Measurements from ENCODE around the gene SP140L.

SP140L gene

GRCh38 chr2:230346921-230347533 is 20.0 kb downstream of the SP140L start:
- no peak overlapping the region for H3K4me3 ChIP-seq
- peak overlapping the region in 5 of 11 experiments; percentile 13 to 75 (median 57); a peak in 7 of 22 replicates for H3K4me2 ChIP-seq
- no peaks in the 10 kb centered on the region for H3K27me3 ChIP-seq
- peaks cover 5 to 21% (median 8%) of the 10 kb centered on the region in 10 experiments; a peak in 14 of 20 replicates for H3K4me1 ChIP-seq
- H3K36me3 ChIP-seq, result peaks cover 32 to 78% (median 57%) of the 10 kb centered on the region in 11 experiments
- TF ChIP-seq Cebpa-rat (IDR thresholded peaks at IDR 0.05), result no peak
- peaks cover 45 to 63% (median 57%) of the 10 kb centered on the region in 11 experiments for H3K9me3 ChIP-seq (replicated peaks in 1 of 11)
- no peak overlapping the region; a peak in 1 of 22 replicates for H3K27ac ChIP-seq
- H4K20me1 ChIP-seq, result peaks cover 0 to 13% (median 0%) of the 10 kb centered on the region in 11 experiments; a peak in 5 of 22 replicates
- no peak overlapping the region for H3K9ac ChIP-seq

DNA sequence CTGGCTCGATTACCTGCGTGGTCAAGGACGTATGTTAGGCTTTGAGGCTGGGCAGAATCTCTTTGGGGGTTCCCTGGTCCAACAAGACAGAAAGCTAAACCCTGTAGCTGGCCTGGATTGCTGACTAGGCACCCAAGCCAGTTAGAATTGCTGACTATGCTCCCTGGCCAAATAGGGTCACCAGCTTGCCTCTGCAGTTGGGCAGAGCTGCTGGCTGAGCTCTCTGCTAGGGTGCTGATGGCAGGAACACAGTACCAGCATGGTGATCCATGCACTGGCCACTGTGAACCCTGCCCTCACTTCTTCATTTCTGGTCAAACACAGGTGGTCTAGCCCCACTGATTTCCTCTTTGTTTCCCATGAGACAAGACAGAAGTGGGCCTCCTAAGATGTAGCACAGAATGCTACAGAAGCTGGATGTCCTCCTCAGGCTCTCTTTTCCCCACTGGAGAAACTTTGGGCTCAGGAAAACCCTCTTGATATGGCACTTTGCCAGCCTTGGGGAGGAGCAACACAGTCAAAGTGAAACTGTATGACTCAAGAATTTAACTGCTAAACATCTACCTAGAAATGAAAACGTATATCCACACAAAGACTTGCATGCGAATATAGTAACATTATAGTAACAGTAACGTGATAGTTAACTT is 20.8 kb downstream of the SP140L start:
- peak overlapping the region in 1 of 11 experiments; percentile 1; a peak in 2 of 22 replicates for H3K27ac ChIP-seq
- peaks cover 34 to 71% (median 52%) of the 10 kb centered on the region in 11 experiments for H3K36me3 ChIP-seq
- H3K9me3 ChIP-seq (replicated peaks in 1 of 11), result peaks cover 43 to 57% (median 51%) of the 10 kb centered on the region in 11 experiments
- peaks cover 0 to 13% (median 0%) of the 10 kb centered on the region in 11 experiments; a peak in 5 of 22 replicates for H4K20me1 ChIP-seq
- H3K9ac ChIP-seq, result no peak overlapping the region
- no peak for TF ChIP-seq Cebpa-rat (IDR thresholded peaks at IDR 0.05)
- peak overlapping the region in 8 of 11 experiments; percentile 12 to 75 (median 34); a peak in 11 of 22 replicates for H3K4me2 ChIP-seq
- peaks cover 5 to 21% (median 8%) of the 10 kb centered on the region in 10 experiments; a peak in 14 of 20 replicates for H3K4me1 ChIP-seq
- H3K27me3 ChIP-seq, result no peaks in the 10 kb centered on the region
- H3K4me3 ChIP-seq, result no peak overlapping the region

DNA sequence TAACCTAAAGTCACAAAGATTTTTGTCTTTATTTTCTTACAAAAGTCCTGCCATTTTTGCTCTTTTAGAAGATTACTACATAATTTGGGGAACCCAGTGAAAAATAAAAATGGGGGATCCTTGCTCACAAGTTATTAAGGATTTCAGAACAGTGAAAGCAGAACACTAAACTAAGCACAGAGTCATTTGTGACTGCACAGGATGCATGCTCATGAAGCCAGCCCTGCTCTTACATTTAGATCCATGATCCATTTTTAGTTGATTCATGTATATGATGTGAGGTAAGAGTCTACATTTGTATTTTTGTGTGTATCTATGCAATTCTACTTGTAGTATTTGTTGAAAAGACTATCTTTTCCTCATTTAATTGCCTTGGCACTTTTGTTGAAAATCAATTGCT is 21.8 kb downstream of the SP140L start:
- Histone ChIP-seq H3K27ac (no peak overlapping the region), H3K4me2 (no peak overlapping the region), H3K4me3 (no peak overlapping the region), H4K20me1 (peaks cover 0 to 13% (median 0%) of the 10 kb centered on the region in 11 experiments; a peak in 5 of 22 replicates), H3K9ac (no peak overlapping the region), H3K36me3 (peaks cover 25 to 60% (median 42%) of the 10 kb centered on the region in 11 experiments; a peak in 21 of 22 replicates), H3K27me3 (no peaks in the 10 kb centered on the region), H3K4me1 (peaks cover 5 to 21% (median 8%) of the 10 kb centered on the region in 10 experiments; a peak in 14 of 20 replicates), H3K9me3 (replicated peaks in 1 of 11) (peaks cover 33 to 47% (median 41%) of the 10 kb centered on the region in 11 experiments)
- TF ChIP-seq Cebpa-rat (IDR thresholded peaks at IDR 0.05), result no peak

DNA sequence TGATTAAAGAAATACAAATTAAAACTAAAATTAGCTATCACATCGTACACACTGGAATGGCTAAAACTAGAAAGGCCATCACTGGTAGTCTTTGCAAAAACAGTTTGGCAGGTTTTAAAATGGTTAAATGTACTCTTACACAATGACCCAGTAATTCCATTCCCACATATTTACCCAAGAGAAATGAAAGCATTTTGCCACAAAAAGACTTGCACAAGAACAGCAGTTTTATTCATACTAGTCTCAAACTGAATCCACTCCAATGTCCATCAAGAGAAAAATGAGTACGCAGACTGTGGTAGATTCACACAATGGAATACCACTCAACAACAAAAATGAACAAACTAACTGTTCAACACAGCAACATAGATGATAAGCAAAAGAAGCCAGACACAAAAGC is 29.1 kb downstream of the SP140L start:
- Histone ChIP-seq H3K27ac (no peak overlapping the region), H4K20me1 (no peaks in the 10 kb centered on the region), H3K9ac (no peak overlapping the region), H3K4me1 (no peaks in the 10 kb centered on the region), H3K4me3 (no peak overlapping the region), H3K4me2 (no peak overlapping the region), H3K36me3 (peaks cover 33 to 56% (median 41%) of the 10 kb centered on the region in 11 experiments), H3K27me3 (no peaks in the 10 kb centered on the region), H3K9me3 (replicated peaks in 1 of 11) (peaks cover 8 to 18% (median 13%) of the 10 kb centered on the region in 11 experiments; a peak in 16 of 22 replicates)
- no peak for TF ChIP-seq Cebpa-rat (IDR thresholded peaks at IDR 0.05)

- no peaks in the 10 kb centered on the region for H4K20me1 ChIP-seq
- no peak overlapping the region for H3K4me3 ChIP-seq
- no peak overlapping the region for H3K4me2 ChIP-seq
- H3K27ac ChIP-seq, result no peak overlapping the region
- H3K27me3 ChIP-seq, result no peaks in the 10 kb centered on the region
- H3K4me1 ChIP-seq, result peaks cover 12 to 17% (median 13%) of the 10 kb centered on the region in 10 experiments
- no peak overlapping the region for H3K9ac ChIP-seq
- H3K36me3 ChIP-seq, result peaks cover 45 to 67% (median 58%) of the 10 kb centered on the region in 11 experiments
- no peak for TF ChIP-seq Cebpa-rat (IDR thresholded peaks at IDR 0.05)
- H3K9me3 ChIP-seq (replicated peaks in 1 of 11), result peaks cover 8 to 18% (median 13%) of the 10 kb centered on the region in 11 experiments; a peak in 16 of 22 replicates
Observed at GRCh38 chr2:230358305-230358704, 31.3 kb downstream of the SP140L start.

DNA sequence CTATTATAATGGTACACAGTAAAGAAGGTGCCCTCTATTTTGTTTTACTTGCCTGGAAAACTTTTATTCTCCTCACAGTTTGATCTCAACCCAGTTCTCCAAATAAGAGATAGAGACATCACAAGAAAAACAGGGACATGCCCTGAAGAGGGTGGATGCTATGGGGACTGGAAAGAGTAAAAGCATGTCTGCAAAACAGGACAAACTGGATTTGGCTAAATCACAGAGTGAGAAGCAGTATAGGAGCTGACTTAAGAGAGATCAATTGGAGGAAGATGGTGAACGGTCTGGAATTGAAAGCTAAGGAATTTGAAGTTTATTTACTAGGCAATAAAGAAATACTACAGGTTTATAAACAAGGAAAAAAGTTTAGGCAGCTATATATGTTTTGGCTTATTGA is 33.0 kb downstream of the SP140L start:
- no peak for TF ChIP-seq Cebpa-rat (IDR thresholded peaks at IDR 0.05)
- Histone ChIP-seq H3K4me3 (no peak overlapping the region), H3K27me3 (no peaks in the 10 kb centered on the region), H4K20me1 (no peaks in the 10 kb centered on the region), H3K4me1 (peaks cover 12 to 17% (median 13%) of the 10 kb centered on the region in 10 experiments), H3K9ac (no peak overlapping the region), H3K36me3 (peaks cover 50 to 84% (median 70%) of the 10 kb centered on the region in 11 experiments), H3K9me3 (replicated peaks in 1 of 11) (peaks cover 8 to 29% (median 16%) of the 10 kb centered on the region in 11 experiments; a peak in 16 of 22 replicates), H3K27ac (no peak overlapping the region), H3K4me2 (no peak overlapping the region)

DNA sequence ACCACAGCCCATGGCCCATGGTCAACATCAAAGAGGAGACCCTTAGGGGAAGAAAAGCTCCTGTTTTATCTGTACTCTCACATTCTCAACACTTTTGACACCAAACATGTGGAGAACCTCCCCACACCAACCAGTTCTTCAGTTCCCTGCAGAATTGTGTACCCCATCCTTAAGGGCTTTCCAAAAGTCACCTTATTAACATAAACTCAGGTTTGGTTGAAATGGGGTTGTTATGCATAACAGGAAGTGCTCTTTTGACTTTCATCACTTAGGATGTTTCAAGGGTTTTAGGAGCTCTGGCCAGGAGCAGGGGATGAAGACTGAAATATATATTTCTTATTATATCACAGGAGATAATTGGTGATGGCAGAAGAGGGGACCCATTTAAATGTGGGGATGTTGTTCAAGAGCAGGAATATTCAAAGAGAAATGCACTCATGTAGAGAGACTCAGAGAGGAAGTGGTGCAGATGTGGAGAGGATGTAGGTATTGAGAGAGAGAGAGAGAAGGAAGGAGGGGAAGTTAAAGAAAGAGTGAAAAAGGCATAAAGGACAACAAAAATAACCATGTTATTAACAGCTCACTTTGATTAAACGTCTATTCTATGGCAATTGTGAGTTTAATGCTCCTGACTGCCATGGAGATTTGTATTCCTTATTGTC is 35.2 kb downstream of the SP140L start:
- H3K36me3 ChIP-seq, result peaks cover 52 to 88% (median 76%) of the 10 kb centered on the region in 11 experiments
- no peaks in the 10 kb centered on the region for H4K20me1 ChIP-seq
- peaks cover 12 to 17% (median 13%) of the 10 kb centered on the region in 10 experiments for H3K4me1 ChIP-seq
- no peak for TF ChIP-seq Cebpa-rat (IDR thresholded peaks at IDR 0.05)
- H3K9me3 ChIP-seq (replicated peaks in 1 of 11), result peaks cover 5 to 24% (median 9%) of the 10 kb centered on the region in 11 experiments; a peak in 19 of 22 replicates
- no peaks in the 10 kb centered on the region for H3K27me3 ChIP-seq
- H3K9ac ChIP-seq, result no peak overlapping the region
- peak overlapping the region; percentile 4 to 65 (median 39); a peak in 21 of 22 replicates for H3K4me2 ChIP-seq
- H3K4me3 ChIP-seq, result no peak overlapping the region
- 0 out of 22 replicates have a peak overlapping the region, but pooled peaks of 1 of the 11 experiments have one; percentile 12 for H3K27ac ChIP-seq

GRCh38 chr2:230382108-230382507 is 55.1 kb downstream of the SP140L start:
- Histone ChIP-seq H3K9ac (no peak overlapping the region), H3K36me3 (peaks cover 36 to 75% (median 59%) of the 10 kb centered on the region in 11 experiments), H3K4me3 (no peak overlapping the region), H3K4me1 (no peaks in the 10 kb centered on the region), H3K4me2 (no peak overlapping the region), H3K9me3 (replicated peaks in 1 of 11) (no peaks in the 10 kb centered on the region), H3K27ac (no peak overlapping the region), H3K27me3 (no peaks in the 10 kb centered on the region), H4K20me1 (no peaks in the 10 kb centered on the region)
- TF ChIP-seq Cebpa-rat (IDR thresholded peaks at IDR 0.05), result no peak

- no peak overlapping the region for H3K9ac ChIP-seq
- H3K4me2 ChIP-seq, result no peak overlapping the region
- H4K20me1 ChIP-seq, result no peaks in the 10 kb centered on the region
- no peak for TF ChIP-seq Cebpa-rat (IDR thresholded peaks at IDR 0.05)
- no peak overlapping the region for H3K27ac ChIP-seq
- peaks cover 40 to 78% (median 66%) of the 10 kb centered on the region in 11 experiments for H3K36me3 ChIP-seq
- H3K4me3 ChIP-seq, result no peak overlapping the region
- no peaks in the 10 kb centered on the region for H3K27me3 ChIP-seq
- no peaks in the 10 kb centered on the region for H3K4me1 ChIP-seq
- no peaks in the 10 kb centered on the region for H3K9me3 ChIP-seq (replicated peaks in 1 of 11)
Observed at GRCh38 chr2:230383453-230383852, 56.5 kb downstream of the SP140L start.
